Adipose tissue (tissue), 3 donors: Measurements from ENCODE around the gene PLEKHG4. TPM values are rescaled to one million over a fixed set of nuclear protein-coding genes. Genes with fewer than 3 reads are reported as not detected.

Source experiments
- H3K27ac ChIP-seq: one replicate; pipeline ENCODE4 v1.5.1; 2013; ENCODE audit warnings: low read depth, low read length
- WGBS, 3 donors: extraction: QIAGEN DNeasy Blood & Tissue Kit; methylation state at CpG; one replicate each; pipeline ENCODE4 v1.1.7; 2013; 5-methylcytosine and 5-hydroxymethylcytosine counted together
- polyA plus RNA-seq, 3 donors: library from polyadenylated mRNA; stranded (reverse); fragments of 200-250 nt; gene quantifications; one replicate each; pipeline ENCODE4 v1.2.3, GENCODE V29; 2013
- donor health status: healthy with polysubstance abuse.
- donor health status: Bipolar disorder and iron deficiency.
- donor health status: healthy.

PLEKHG4 gene
- polyA plus RNA-seq, 3 donors = 5.6 to 12.6 (median 11.6) TPM

DNA sequence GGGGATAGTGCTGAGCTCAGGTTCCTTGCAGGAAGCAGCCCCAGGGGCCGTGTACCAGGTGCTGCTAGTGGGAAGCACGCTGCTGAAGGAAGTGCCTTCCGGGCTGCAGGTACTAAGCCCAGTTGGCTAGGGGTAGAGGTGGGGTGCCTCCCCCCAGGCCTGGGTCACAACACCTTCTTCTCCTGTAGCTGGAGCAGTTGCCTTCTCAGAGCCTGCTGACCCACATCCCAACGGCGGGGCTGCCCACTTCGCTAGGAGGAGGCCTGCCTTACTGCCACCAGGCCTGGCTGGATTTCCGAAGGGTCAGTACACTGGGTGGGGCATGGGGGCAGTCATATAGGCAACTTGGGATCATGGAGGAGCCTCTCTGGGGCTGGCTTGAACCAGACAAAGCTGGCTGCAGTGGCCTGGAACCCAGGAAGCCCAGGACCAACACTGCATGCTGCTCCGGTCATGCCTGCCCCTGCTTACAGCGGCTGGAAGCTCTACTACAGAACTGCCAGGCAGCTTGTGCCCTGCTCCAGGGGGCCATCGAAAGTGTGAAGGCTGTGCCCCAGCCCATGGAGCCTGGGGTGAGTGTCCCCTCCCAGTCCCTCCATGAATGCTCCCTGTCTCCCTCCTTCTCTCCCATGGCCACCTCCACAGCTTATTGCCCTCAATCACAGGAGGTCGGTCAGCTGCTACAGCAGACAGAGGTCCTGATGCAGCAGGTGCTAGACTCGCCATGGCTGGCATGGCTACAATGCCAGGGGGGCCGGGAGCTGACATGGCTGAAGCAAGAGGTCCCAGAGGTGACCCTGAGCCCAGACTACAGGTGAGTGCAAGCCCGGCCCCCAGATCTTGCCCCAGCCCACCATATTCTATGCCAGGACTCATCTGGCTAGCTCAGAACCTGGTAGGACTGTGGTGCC lies 2.5 kb downstream of the PLEKHG4 start:
- 90 to 95% (median 91%) methylated on average over 14 of the region's 14 CpGs for WGBS, 3 donors
- no peak overlapping the region for H3K27ac ChIP-seq

DNA sequence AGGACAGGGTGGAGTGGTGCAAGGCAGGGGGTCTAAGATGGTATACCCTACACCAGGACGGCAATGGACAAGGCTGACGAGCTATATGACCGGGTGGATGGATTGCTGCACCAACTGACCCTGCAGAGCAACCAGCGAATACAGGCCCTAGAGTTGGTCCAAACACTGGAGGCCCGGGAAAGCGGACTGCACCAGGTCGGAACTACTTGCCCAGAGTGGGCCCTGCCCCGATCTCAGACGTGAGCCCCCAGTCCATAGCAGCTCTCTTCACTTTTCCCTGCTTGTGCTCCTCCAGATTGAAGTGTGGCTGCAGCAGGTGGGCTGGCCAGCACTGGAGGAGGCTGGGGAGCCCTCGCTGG lies 3.1 kb downstream of the PLEKHG4 start:
- 97 to 99% (median 97%) methylated on average over 10 of the region's 10 CpGs for WGBS, 3 donors
- H3K27ac ChIP-seq = no peak overlapping the region

DNA sequence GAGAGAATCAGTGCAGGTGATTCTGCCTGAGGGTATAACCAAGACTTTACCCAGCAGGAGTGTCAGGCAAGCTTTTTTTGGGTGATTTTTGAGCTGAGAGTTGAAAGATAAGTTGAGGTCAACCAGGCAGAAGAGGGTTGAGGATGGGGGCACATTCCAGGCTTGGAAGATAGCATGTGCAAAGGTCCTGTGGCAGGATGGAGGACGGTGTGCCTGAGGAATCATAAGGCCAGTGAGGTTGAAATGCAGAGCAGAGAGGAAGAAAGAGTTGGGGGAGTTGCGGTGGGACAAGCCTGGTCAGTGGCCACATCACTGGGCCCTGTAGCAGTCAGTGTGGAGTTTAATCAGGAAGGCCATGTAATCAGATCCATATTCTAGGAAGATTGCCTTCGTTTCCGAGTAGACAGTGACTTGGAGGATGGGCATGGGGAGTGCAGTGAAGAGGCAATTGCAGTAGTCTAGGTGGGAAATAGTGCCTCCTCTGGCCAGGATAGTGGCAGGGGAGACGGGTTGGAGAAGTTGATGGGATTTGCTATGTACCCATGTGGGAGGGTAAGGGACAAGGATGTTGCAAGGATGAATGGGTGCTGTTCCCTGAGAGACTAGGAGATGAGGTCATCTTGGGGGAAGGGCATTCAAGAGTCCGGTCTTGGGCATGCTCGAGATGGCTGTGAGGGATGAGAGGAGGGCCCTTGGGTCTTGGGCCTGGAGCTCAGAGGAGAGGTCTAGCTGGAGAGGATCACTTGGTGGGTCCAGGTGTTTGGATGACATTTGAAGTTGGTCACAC lies 3.9 kb downstream of the PLEKHG4 start:
- 93% methylated on average over 7 of the region's 7 CpGs for WGBS, 3 donors
- H3K27ac ChIP-seq = no peak overlapping the region

DNA sequence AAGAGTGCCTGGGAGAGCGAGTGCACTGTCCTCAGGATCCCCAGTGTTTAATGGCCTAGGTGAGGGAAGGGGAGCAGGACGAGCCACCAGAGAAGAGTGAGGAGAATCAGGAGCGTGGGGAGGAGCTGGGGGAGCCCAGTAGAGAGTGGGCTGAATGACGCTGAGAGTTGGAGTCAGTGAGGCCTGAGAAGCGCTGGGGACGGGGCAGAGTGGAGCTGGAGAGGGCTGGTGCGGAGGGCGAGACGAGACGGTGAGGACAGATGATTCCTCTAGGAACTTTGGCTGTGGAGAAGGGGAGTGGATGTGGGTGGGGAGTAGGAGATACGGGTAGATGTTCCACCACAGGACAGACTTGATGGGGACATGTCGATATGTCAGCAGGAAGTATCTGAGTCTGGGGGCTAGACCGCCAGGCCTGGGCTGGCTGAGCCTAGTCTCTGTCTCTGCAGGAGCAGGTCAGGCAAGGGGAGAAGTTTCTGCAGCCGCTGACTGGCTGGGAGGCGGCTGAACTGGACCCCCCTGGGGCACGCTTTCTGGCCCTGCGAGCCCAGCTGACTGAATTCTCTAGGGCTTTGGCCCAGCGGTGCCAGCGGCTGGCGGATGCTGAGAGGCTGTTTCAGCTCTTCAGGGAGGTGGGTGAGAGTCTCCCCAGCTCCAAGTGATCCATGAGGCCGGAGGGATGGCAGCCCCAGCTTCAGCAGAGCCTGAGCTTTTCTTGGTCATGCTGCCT lies 4.7 kb downstream of the PLEKHG4 start:
- WGBS, 3 donors = 86 to 95% (median 87%) methylated on average over 21 of the region's 21 CpGs
- no peak overlapping the region for H3K27ac ChIP-seq

DNA sequence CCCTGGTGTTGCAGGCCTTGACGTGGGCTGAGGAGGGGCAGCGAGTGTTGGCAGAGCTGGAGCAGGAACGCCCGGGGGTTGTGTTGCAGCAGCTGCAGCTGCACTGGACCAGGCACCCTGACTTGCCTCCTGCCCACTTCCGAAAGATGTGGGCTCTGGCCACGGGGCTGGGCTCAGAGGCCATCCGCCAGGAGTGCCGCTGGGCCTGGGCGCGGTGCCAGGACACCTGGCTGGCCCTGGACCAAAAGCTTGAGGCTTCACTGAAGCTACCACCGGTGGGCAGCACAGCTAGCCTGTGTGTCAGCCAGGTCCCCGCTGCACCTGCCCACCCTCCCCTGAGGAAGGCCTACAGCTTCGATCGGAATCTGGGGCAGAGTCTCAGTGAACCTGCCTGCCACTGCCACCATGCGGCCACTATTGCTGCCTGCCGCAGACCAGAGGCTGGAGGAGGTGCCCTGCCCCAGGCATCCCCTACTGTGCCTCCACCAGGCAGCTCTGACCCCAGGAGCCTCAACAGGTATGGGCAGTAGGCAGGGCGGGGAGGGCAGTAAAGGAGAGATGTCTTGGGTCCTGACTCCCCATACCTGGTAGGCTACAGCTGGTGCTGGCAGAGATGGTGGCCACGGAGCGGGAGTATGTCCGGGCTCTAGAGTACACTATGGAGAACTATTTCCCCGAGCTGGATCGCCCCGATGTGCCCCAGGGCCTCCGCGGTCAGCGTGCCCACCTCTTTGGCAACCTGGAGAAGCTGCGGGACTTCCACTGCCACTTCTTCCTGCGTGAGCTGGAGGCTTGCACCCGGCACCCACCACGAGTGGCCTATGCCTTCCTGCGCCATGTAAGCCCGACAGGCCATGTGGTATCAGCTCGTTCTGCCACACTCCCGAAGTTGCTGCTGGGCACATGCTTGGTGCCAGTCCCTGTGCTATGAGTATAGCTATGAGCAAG lies 5.6 kb downstream of the PLEKHG4 start:
- H3K27ac ChIP-seq = no peak overlapping the region
- 61 to 82% (median 82%) methylated on average over 30 to 34 of the region's 34 CpGs for WGBS, 3 donors

DNA sequence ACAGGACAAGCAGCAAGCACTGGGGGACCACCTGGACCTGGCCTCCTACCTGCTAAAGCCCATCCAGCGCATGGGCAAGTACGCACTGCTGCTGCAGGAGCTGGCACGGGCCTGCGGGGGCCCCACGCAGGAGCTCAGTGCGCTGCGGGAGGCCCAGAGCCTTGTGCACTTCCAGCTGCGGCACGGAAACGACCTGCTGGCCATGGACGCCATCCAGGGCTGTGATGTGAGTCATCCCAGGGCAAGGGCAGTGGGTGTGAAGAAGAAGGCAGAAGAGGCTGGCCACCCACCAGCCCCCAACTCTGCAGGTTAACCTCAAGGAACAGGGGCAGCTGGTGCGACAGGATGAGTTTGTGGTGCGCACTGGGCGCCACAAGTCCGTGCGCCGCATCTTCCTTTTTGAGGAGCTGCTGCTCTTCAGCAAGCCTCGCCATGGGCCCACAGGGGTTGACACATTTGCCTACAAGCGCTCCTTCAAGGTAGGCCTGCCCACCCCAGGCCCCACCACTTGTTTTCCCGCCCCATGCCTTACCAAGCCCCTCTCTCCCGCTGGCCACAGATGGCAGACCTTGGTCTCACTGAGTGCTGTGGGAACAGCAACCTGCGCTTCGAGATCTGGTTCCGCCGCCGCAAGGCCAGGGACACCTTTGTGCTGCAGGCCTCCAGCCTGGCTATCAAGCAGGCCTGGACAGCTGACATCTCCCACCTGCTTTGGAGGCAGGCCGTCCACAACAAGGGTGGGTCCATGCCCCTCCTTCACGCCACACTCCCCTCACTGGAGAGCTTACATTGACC lies 7.3 kb downstream of the PLEKHG4 start:
- no peak overlapping the region for H3K27ac ChIP-seq
- 90 to 92% (median 92%) methylated on average over 28 of the region's 28 CpGs for WGBS, 3 donors

DNA sequence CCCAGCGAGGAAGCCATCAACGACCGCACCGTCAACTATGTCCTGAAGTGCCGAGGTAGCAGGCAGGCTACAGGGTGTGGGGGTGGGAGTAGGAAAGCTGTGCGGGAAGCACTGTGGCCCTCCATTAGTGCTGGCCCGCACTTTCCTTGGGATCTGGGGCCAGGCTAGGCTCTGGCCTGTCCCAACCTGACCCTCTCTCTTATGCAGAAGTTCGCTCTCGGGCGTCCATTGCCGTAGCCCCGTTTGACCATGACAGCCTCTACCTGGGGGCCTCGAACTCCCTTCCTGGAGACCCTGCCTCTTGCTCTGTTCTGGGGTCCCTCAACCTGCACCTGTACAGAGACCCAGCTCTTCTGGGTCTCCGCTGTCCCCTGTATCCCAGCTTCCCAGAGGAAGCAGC lies 8.6 kb downstream of the PLEKHG4 start:
- H3K27ac ChIP-seq = no peak overlapping the region
- WGBS, 3 donors = 91 to 97% (median 96%) methylated on average over 9 to 14 of the region's 14 CpGs

DNA sequence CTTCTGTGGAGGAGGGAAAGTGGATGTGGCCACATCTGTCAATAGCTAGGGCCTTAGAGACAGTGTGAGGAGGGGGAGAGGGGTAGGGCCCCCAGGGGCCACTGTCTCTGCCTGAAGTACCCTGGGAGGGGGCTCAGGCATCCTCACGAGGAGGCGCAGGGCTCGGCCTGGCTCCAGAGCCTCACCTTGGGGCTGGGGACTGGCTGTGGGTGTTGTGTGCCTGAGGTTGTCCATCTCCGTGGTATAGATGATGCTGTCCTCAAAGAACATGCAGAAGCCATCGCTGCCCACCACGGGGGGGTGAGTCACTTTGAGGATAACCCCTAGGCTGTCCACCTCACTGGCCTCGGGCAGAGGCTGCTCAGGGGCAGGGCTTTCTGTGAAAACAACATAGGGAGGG lies 12.1 kb downstream of the PLEKHG4 start:
- WGBS, 3 donors = 83 to 91% (median 87%) methylated on average over 7 of the region's 7 CpGs

DNA sequence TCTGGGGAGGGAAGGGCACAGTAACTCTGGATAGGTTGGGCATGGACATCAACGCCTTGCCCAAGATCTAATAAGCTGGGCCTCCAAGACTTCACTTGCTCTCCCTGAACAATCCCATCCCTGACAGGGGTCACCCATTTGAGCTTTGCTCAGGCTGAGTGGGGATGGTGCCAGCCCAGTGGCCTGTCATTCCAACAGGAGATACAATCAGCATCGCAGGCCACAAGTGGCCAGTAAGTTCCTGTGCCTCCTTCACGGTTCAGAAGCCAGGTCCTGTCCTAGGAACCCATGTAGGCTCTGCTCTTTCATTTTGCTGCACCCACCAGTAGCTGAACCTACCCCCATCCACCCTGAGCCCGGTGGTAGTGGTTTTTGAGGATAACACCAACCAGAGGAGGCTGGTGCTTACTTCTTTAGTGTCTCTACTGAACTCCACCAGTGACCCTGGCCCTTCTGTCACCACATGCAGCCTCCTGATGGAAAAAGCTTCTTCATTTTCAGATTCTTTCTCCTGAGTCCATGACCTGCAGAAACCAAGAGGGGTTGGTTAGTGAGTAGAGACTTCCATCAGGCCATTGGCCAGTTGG lies 14.9 kb downstream of the PLEKHG4 start:
- WGBS, 3 donors = 77 to 91% (median 89%) methylated on average over 4 of the region's 4 CpGs

More for the DNA sequence above, 12.1 kb downstream of the PLEKHG4 start:
- no peak overlapping the region for H3K27ac ChIP-seq

DNA sequence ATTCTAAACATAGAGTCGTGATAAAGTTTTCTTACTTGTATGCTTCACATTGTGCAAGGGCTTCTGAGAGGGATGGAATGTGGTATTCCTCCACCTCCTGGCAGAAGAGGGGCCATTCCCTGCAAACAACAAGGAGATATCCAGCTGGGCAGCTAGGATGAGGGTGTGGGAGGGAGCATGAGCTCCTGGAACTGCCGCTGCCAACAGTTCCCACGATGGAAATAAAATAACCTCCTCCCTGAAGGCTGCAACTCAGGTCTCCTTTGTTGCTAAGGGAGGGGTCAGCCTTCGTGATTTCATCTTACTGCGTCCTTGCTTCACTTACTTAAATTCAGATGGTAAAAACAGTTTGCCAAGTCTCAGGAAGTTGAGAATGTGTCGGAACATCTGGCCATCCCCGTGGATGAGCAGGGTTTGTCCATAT lies 15.6 kb downstream of the PLEKHG4 start:
- no peak overlapping the region for H3K27ac ChIP-seq
- WGBS, 3 donors = 55 to 72% (median 61%) methylated on average over 7 of the region's 7 CpGs

More for the DNA sequence above, 14.9 kb downstream of the PLEKHG4 start:
- H3K27ac ChIP-seq = no peak overlapping the region

DNA sequence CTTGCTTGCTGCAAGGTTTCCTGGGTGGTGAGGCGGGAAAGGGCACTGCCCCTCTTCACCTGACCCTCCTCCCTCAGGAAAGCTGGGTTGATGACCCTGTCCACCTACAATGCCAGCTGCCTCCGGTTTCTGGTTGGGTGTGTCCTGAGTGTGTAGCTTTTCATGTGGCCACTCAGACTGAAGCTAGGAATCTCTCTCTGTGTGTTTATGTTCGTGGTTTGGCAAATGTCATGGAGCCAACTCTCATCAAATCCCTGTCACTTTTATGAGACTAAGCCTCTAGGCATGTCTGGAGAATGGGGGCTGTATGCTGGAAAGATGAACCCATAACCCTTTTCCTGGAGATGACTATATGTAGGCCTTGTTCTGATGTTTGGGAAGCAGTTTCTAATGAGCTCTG lies 17.1 kb downstream of the PLEKHG4 start:
- no peak overlapping the region for H3K27ac ChIP-seq
- 49 to 67% (median 64%) methylated on average over 3 of the region's 3 CpGs for WGBS, 3 donors

DNA sequence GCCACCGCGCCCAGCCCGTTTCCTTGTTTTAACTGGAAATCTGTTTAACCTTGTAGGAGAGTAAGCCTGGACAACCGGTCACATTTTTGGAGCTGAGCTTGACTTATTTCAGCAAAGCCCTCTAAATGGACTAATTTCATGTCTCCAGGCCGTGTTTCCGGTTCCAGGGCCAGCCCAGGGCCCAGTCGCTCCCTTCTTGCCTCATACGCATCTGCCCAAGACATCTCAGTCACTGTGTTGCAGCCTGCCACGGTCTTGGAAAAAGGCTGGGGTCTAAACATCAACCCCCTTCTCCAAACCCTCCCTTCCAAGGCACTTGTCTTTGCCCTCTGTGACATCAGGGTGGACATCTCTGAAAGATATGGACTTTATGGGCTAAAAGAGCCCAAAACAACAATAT lies 18.9 kb downstream of the PLEKHG4 start:
- H3K27ac ChIP-seq = no peak overlapping the region
- WGBS, 3 donors = 92 to 97% (median 96%) methylated on average over 9 of the region's 9 CpGs

DNA sequence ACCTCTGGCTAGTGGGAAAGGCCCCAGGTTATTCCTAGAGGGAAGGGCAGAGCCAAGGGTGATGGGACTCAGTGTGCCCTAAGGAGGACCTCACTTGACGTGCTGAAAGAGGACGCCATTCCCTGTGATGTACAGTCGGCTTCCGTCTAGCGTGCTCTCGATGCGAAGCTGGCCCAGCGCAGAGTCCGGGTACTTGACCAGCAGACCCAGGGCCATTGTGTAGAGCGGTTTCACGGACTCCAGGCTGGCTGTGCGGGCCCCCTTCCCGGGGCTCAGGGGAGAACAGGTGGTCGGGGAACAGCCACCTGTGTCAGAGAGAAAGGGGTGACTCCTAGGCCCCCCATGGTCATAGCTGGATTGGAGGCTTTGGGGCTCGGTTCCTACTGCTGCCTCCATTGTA lies 19.9 kb downstream of the PLEKHG4 start:
- H3K27ac ChIP-seq = no peak overlapping the region
- WGBS, 3 donors = 90 to 94% (median 94%) methylated on average over 15 of the region's 15 CpGs

DNA sequence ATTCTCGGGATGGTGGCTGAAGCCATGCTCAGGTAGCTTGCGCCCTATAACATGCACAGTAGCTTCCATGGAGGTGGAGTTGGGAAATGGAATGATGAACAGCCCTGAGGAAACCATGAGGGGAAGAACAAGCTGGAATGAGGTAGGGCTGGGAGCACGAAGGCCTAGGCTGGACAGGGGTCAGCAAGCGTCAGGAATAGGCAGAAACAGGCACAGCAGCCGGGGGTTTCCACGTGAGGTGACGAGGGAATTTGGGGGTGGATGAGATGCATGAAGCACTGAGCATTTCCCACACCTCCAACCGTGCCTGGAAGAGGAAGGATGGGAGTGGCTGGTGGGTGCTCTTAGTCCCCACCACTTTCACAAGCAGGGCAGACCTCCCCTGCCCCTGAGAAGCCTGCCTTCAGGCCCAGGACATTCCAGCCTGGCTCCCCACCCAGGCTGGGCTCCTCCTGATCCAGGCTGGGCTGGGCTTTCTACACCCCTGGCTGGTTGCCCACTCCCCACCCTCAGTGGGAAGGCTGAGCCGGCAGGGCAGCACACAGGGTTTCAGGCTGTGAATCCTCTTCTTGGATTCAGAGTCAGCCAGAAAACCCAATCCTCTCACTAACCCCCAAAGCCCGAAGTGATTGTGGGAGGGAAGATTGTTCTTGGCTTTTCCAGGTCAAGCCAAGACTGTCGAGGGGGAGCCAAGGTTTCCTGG lies 21.9 kb downstream of the PLEKHG4 start:
- 56 to 79% (median 63%) methylated on average over 11 of the region's 11 CpGs for WGBS, 3 donors
- H3K27ac ChIP-seq = no peak overlapping the region

DNA sequence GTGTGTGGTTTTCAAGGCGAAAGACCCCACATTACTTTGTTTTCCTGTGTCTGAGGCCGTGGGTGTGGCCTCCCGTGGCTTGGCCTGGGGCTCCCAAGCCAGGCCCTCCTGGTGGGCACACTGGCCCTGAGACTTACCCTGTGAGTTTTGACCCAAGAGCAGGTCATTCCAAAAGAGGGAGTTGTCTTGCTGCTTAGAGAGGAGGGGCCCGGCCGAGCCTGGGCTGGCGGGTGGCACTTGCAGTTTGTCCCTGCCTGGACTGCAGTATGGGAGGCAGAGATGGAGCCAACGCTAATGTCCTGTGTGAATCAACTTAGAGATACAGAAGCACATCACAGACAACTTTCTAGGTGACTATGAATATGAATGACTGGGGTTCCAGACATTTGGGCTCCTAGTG lies 22.7 kb downstream of the PLEKHG4 start:
- H3K27ac ChIP-seq = no peak overlapping the region
- WGBS, 3 donors = 75 to 84% (median 78%) methylated on average over 7 of the region's 7 CpGs

DNA sequence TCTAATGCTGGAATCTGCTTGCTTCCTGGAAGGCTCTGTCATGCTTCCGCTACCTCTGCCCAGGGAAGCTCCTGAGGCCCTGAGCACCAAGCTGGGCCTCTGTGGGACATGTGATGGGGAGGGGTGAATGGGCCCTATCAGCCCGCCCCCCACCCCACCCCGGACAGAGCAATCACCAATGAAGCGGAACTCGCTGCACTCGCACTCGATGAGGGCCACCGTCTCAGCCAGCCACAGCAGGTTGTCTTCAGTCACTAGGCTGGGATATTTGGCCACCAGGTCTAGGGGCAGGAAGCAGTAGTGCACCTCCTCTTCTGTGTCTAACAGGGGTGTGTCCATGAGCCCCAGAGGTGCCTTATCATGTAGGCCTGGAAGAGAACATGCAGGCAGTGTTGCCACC lies 23.6 kb downstream of the PLEKHG4 start:
- no peak overlapping the region for H3K27ac ChIP-seq

More for the DNA sequence above, 23.6 kb downstream of the PLEKHG4 start:
- 86 to 91% (median 89%) methylated on average over 8 of the region's 8 CpGs for WGBS, 3 donors
